Common myeloid progenitor, CD34-positive (primary cell): ENCODE results near the gene BZW2.

Source experiments
- CTCF ChIA-PET: fragments of 350-600 bp; sonication (Branson Sonifier 250); formaldehyde crosslinking; loops from one replicate; lab custom pipeline; 2021; ENCODE audit warnings: antibody characterized with exemption; lab: Charles Lee
- POLR2A ChIA-PET: fragments of 350-600 bp; sonication (Branson Sonifier 250); formaldehyde crosslinking; loops from one replicate; lab custom pipeline; 2021; ENCODE audit warnings: antibody characterized with exemption; lab: Charles Lee
- DNase-seq, 3 donors: peaks; one replicate each; pipeline versions ENCODE4 v3.0.0 to v3.0.0-alpha.2; 2013
- H3K27ac ChIP-seq, 2 experiments: 1 replicate in 1 of 2; 2 replicates in 1 of 2; pipeline ENCODE4 v1.7.0; 2013; ENCODE audit warnings: inconsistent platforms in 2 of 2, low read length in 2 of 2, mild to moderate bottlenecking in 2 of 2, low read depth in 1 of 2, moderate library complexity in 1 of 2; ENCODE audit not compliant: severe bottlenecking in 2 of 2, insufficient read depth in 1 of 2, poor library complexity in 1 of 2
- H3K27me3 ChIP-seq, 5 experiments: replicated peaks in 2 of 5; 1 replicate in 3 of 5; 2 replicates in 2 of 5; pipeline versions ENCODE4 v1.6.1 to v1.7.0; 2013; ENCODE audit warnings: low read length in 4 of 5, mild to moderate bottlenecking in 2 of 5, moderate library complexity in 2 of 5, inconsistent platforms in 1 of 5; ENCODE audit not compliant: insufficient read depth in 5 of 5, control insufficient read depth in 4 of 5
- H3K36me3 ChIP-seq, 4 experiments: 1 replicate in 2 of 4; 2 replicates in 2 of 4; pipeline versions ENCODE4 v1.6.1 to v1.7.0; 2013; ENCODE audit warnings: low read length in 3 of 4, control low read depth in 1 of 4, mild to moderate bottlenecking in 1 of 4; ENCODE audit not compliant: control insufficient read depth in 4 of 4, insufficient read depth in 4 of 4
- H3K4me1 ChIP-seq, 4 experiments: 1 replicate in 3 of 4; 2 replicates in 1 of 4; pipeline versions ENCODE4 v1.6.1 to v1.7.1; 2013; ENCODE audit warnings: low read length in 3 of 4, mild to moderate bottlenecking in 3 of 4, control low read depth in 1 of 4, inconsistent platforms in 1 of 4, moderate library complexity in 1 of 4; ENCODE audit not compliant: control insufficient read depth in 4 of 4, insufficient read depth in 4 of 4; ENCODE audit errors: control extremely low read depth in 1 of 4
- H3K4me3 ChIP-seq, 7 experiments: 1 replicate in 4 of 7; 2 replicates in 3 of 7; pipeline versions ENCODE4 v1.5.1 to v1.7.0; 2013; ENCODE audit warnings: mild to moderate bottlenecking in 7 of 7, low read length in 6 of 7, moderate library complexity in 6 of 7, inconsistent platforms in 2 of 7, low read depth in 2 of 7, control low read depth in 1 of 7; ENCODE audit not compliant: insufficient read depth in 4 of 7, control insufficient read depth in 1 of 7; ENCODE audit errors: extremely low read depth in 1 of 7
- H3K9me3 ChIP-seq, 5 experiments: 1 replicate in 4 of 5; 2 replicates in 1 of 5; pipeline versions ENCODE4 v1.6.1 to v1.7.1; 2013; ENCODE audit warnings: low read length in 4 of 5, mild to moderate bottlenecking in 2 of 5, inconsistent platforms in 1 of 5, low read depth in 1 of 5, moderate library complexity in 1 of 5; ENCODE audit not compliant: control insufficient read depth in 4 of 5, insufficient read depth in 2 of 5; ENCODE audit errors: control extremely low read depth in 1 of 5
- WGBS: methylation state at CpG from one replicate; pipeline ENCODE4 v1.1.5; 2013; ENCODE audit not compliant: insufficient coverage; 5-methylcytosine and 5-hydroxymethylcytosine counted together

Gene BZW2

DNA sequence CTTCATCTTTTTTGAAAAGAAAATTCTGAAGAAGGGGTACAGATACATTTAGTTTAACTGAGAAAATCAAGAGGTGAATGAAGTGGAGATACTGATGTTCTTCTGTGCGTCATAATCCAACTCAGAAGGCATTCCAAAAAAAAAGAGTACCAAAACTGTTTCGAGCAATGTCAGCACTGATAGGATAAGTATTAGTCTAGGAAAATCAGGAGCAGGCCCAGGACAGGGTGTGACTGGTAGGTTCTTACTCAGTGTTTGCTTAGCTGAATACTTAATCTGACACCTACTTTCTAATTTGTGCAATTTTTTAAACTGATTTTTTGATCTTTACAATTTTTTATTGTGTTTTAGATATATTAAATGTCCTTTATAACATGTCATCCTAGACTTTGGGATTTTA is 4.3 kb downstream of the BZW2 start:
- H3K4me1 ChIP-seq: peaks cover 24 to 71% (median 50%) of the 10 kb centered on the region in 4 experiments
- POLR2A ChIA-PET: no interaction called here
- WGBS: no CpG with 5 or more reads among the region's 2 CpGs

DNA sequence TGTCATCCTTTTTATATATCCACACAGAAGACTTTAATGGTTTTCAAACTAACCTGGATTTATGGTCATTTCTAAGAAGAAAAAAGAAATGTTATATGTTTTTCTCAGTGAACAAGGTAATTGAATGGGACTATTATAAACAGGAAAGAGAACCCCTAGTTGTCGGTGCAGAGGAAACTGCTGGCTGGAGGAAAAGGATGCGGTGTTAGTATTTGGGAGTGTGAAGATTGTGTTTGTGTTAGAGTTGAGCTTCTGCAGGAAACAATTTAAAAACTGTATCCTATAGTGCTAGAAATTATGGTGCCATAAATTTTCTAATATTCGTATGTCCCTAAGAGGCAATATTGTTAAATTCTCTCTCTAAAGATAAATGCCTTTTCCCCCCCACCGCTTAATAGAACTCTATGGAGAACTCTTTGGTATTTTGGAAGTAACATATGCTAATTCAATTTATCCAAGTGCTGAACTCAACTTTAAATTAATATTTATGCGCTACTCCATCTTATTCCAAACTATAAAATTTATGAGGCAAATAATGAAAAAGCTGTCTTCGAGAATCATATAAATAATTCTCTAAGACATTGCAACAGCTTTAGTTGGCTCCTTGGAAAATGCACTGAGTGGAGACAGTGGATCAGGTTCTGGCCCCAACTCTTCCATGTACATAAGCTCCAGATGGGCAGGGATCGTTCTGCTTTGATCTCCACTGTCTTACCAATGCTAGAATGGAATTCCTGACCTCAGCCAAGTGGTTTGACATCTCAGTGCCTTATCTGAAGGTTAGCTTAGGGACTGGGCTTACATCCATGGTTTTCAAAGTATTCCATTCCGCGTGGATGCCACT is 5.6 kb downstream of the BZW2 start:
- DNase-seq: peak in 2 of 3 donors; percentile 34 to 54
- ChIA-PET CTCF (interaction anchor here (0.8 to 1.2 kb wide), 2 partner anchors 10 to 15 kb away, joined by 3 to 4 read pairs; no protein-coding TSS in a partner anchor), POLR2A (no interaction called here)
- no peak overlapping the region for H3K27ac ChIP-seq
- H3K4me3 ChIP-seq: peak overlapping the region in 3 of 7 experiments; percentile 9 to 60 (median 46)
- H3K9me3 ChIP-seq: no peaks in the 10 kb centered on the region
- H3K27me3 ChIP-seq: no peaks in the 10 kb centered on the region
- H3K36me3 ChIP-seq: peaks cover 0 to 13% (median 0%) of the 10 kb centered on the region in 4 experiments
- H3K4me1 ChIP-seq: peaks cover 24 to 80% (median 54%) of the 10 kb centered on the region in 4 experiments
- 41% methylated on average over 6 of the region's 9 CpGs for WGBS

More for the DNA sequence above, 4.3 kb downstream of the BZW2 start:
- Histone ChIP-seq H3K27me3 (no peaks in the 10 kb centered on the region), H3K4me3 (no peak overlapping the region), H3K36me3 (peaks cover 0 to 11% (median 0%) of the 10 kb centered on the region in 4 experiments), H3K27ac (no peak overlapping the region), H3K9me3 (no peaks in the 10 kb centered on the region)
- CTCF ChIA-PET: no interaction called here
- no peak for DNase-seq

DNA sequence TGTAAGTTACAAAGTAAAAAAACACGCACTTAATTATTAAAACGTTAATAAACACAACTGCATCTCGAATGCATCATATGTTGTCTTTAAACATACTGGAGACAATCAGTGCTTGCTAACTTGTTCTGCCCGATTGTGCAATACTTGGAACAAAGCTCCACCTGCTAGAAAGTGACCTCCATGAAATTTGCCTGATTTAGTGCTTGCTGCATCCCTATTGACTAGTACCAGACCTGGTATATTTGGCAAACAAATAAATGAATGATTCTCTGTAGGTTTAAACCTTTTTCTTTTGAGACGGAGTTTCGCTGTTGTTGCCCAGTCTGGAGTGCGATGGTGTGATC is 6.2 kb downstream of the BZW2 start:
- POLR2A ChIA-PET: no interaction called here
- H3K4me1 ChIP-seq: peaks cover 18 to 80% (median 51%) of the 10 kb centered on the region in 4 experiments

DNA sequence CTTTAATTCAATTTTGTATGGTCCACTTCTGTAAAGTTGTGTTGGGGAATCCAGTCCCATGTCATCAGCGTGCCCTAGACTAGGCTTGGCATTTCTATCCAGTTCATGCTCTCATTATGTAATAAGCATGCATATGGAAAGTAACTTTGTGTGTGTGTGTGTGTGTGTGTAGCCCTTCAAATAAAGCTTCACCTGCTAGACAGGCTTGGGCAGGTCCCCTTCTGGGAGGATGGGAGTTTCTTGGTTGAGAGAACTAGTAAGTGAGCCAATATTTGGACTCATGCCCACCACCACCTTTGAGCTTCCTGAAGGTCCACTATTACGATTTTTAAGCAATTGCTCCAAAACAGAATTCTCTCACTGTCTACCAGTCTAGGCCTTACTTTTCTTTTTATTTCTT is 6.9 kb downstream of the BZW2 start:
- Histone ChIP-seq H3K27ac (no peak overlapping the region), H3K27me3 (no peaks in the 10 kb centered on the region), H3K4me1 (peaks cover 17 to 79% (median 48%) of the 10 kb centered on the region in 4 experiments), H3K4me3 (peak overlapping the region in 1 of 7 experiments; percentile 4), H3K9me3 (no peaks in the 10 kb centered on the region), H3K36me3 (peaks cover 0 to 16% (median 0%) of the 10 kb centered on the region in 4 experiments)
- 36% methylated on average over 1 of the region's 2 CpGs for WGBS
- ChIA-PET CTCF (interaction anchor here (0.8 to 1.2 kb wide), 2 partner anchors 11 to 14 kb away, joined by 3 to 4 read pairs; no protein-coding TSS in a partner anchor), POLR2A (no interaction called here)
- DNase-seq: peak in 1 of 3 donors; percentile 22

More for the DNA sequence above, 6.2 kb downstream of the BZW2 start:
- Histone ChIP-seq H3K4me3 (peak overlapping the region in 3 of 7 experiments; percentile 9 to 60 (median 46)), H3K27me3 (no peaks in the 10 kb centered on the region), H3K27ac (no peak overlapping the region), H3K9me3 (no peaks in the 10 kb centered on the region), H3K36me3 (peaks cover 0 to 16% (median 0%) of the 10 kb centered on the region in 4 experiments)
- CTCF ChIA-PET: interaction anchor here (0.8 to 1.2 kb wide), 2 partner anchors 10 to 14 kb away, joined by 3 to 4 read pairs; no protein-coding TSS in a partner anchor
- DNase-seq: no peak
- WGBS: 96% methylated on average over 7 of the region's 7 CpGs

DNA sequence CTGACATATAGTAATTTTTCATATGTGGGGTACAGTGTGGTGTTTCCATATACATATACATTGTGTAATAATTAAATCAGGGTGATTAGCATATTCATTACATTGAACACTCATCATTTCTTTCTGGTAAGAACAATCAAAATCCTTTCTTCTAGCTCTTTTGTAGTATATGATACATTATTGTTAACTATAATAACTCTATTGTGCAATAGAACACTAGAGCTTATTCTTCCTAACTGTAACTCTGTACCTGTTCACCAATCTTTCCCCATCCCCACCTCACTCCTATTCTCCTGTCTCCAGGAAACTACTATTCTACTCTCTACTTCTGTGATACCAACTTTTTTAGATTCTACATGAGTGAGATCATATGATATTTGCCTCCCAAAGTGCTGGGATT is 9.4 kb downstream of the BZW2 start:
- H3K4me3 ChIP-seq: no peak overlapping the region
- H3K4me1 ChIP-seq: peaks cover 15 to 59% (median 34%) of the 10 kb centered on the region in 4 experiments
- H3K36me3 ChIP-seq: peaks cover 0 to 9% (median 0%) of the 10 kb centered on the region in 4 experiments
- no peaks in the 10 kb centered on the region for H3K9me3 ChIP-seq
- no peaks in the 10 kb centered on the region for H3K27me3 ChIP-seq
- ChIA-PET CTCF (interaction anchor here (1.1 kb wide), 1 partner anchor 40 kb away, joined by 3 read pairs; no protein-coding TSS in a partner anchor), POLR2A (no interaction called here)
- no peak overlapping the region for H3K27ac ChIP-seq
- DNase-seq: no peak

GRCh38 chr7:16656141-16656540 is 10.2 kb downstream of the BZW2 start:
- CTCF ChIA-PET: interaction anchor here (0.6 to 1.7 kb wide), 3 partner anchors 9 to 91 kb away, joined by 3 to 4 read pairs (median 3); no protein-coding TSS in a partner anchor
- Histone ChIP-seq H3K4me1 (peaks cover 19 to 59% (median 36%) of the 10 kb centered on the region in 4 experiments), H3K36me3 (peaks cover 0 to 9% (median 0%) of the 10 kb centered on the region in 4 experiments), H3K27ac (no peak overlapping the region), H3K9me3 (no peaks in the 10 kb centered on the region), H3K27me3 (no peaks in the 10 kb centered on the region), H3K4me3 (peak overlapping the region in 1 of 7 experiments; percentile 23)
- DNase-seq: peak in 2 of 3 donors; percentile 55 to 78
- WGBS: 50% methylated on average over 1 of the region's 1 CpG
- POLR2A ChIA-PET: no interaction called here
